Measurements from ENCODE around the gene LIPE.
A peak's percentile ranks its signal among the peaks of the same experiment; 100 is the strongest.

LIPE gene

DNA sequence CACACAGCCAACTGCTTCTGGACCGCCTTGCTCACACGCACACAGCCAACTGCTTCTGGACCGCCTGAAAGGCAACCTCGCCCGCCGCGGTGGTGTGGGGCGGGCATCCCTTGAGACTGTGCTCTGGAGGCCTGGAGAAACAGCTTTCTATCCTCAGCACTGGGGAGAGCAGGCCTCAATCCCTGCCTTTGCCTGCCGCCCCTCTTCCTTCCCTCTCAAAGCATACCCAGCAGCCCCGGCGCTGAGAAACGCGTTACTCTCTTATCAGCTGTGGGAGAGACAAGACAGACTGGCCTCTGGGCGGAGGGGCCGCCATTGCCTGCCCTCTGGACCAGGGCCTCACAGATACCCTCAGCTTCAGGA lies 2.9 kb downstream of the LIPE start:
- Histone ChIP-seq H3K36me3 (ENCODE audit: insufficient read depth, low read length) (no peaks in the 10 kb centered on the region), H3K27me3 (ENCODE audit: insufficient read depth, low read length) (no peaks in the 10 kb centered on the region), H2AFZ (ENCODE audit: low read length, unreplicated experiment) (peak overlapping the region; percentile 48), H3K4me1 (ENCODE audit: control insufficient read depth, insufficient read depth, low read length, unreplicated experiment) (peaks cover 6% of the 10 kb centered on the region), H3K79me2 (ENCODE audit: control insufficient read depth, insufficient read depth, low read length, unreplicated experiment) (no peaks in the 10 kb centered on the region), H3K27ac (ENCODE audit: low read depth, low read length) (no peak overlapping the region), H3K4me3 (ENCODE audit: low read depth, low read length) (peak overlapping the region; percentile 87)

DNA sequence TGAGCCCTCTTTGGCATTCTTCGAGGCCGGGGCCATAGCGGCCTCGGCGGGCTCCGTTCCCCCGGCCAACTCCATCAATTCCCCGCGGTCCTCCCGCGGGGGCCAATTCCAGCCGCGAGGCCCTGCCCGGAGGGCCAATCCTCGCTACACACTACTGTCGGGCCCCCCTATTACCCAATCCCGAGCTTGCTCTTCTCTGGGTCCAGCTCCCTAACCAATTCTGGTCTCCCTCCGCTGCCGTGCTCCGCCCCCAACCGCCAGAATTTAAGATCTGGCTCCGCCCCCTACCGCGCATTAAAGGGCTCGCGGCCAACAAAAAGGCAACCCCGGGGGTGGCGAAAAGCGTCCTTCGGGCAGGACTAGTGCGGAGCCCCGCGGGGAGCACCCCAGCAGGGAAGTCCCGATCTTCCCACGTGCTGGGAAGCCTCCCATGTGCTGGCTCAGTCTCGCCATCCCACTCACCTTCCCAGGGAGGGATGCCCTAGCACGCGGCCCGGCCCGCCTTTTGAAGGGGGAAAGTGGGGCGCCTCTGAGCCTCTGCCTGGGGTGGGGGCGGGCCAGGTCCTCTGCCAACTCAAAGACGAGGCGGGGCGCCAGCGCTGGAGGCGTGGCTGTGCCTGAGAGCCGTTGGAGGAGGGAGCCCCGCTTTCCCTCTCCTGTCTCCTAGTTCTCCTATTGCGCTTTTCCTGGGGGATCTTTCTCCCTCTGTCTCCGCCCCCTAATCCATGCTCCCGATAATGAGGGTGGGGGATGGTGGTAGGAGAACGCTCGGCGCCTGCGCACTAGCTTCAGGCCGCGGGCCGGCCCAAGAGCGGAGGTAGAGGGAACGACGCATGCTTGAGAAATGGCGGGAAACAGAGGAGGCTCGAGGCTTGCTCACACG lies 3.5 kb downstream of the LIPE start:
- Histone ChIP-seq H3K27me3 (ENCODE audit: insufficient read depth, low read length) (no peaks in the 10 kb centered on the region), H3K27ac (ENCODE audit: low read depth, low read length) (peak overlapping the region; percentile 52; the same call in 1 of the 2 replicates), H3K36me3 (ENCODE audit: insufficient read depth, low read length) (no peaks in the 10 kb centered on the region), H2AFZ (ENCODE audit: low read length, unreplicated experiment) (peak overlapping the region; percentile 48), H3K79me2 (ENCODE audit: control insufficient read depth, insufficient read depth, low read length, unreplicated experiment) (no peaks in the 10 kb centered on the region), H3K4me3 (ENCODE audit: low read depth, low read length) (peak overlapping the region; percentile 87), H3K4me1 (ENCODE audit: control insufficient read depth, insufficient read depth, low read length, unreplicated experiment) (peaks cover 6% of the 10 kb centered on the region)

DNA sequence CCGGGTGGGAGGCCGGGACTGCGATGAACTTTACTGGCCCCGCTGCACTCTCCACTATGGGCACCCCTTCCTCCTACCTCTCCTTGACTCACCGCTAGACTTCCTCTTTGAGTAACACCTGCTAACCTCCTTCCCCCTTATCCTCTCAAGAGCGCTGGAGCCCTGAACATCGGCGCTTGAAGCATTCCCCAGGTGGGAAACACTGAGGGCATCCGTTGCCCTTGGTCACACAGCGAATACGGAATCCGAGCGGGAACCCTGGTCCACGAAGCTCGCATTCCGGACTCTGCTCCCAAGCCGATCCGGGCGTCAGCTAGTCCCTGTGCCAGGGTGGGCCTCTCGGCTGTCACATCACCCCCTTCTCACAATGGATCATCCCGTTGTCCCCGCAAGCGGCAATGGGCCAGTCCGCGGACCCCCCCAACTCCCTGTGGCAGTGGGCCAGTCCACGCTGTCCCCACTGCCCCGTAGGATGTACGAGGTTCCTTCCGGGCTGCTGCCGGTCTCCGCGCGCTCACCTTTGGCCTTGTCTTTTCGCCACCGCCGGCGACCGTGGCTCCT lies 4.2 kb downstream of the LIPE start:
- H3K27ac ChIP-seq (ENCODE audit: low read depth, low read length), result no peak overlapping the region
- H3K79me2 ChIP-seq (ENCODE audit: control insufficient read depth, insufficient read depth, low read length, unreplicated experiment), result no peaks in the 10 kb centered on the region
- peak overlapping the region; percentile 87 for H3K4me3 ChIP-seq (ENCODE audit: low read depth, low read length)
- peak overlapping the region; percentile 21 for H2AFZ ChIP-seq (ENCODE audit: low read length, unreplicated experiment)
- H3K36me3 ChIP-seq (ENCODE audit: insufficient read depth, low read length), result no peaks in the 10 kb centered on the region
- no peaks in the 10 kb centered on the region for H3K27me3 ChIP-seq (ENCODE audit: insufficient read depth, low read length)
- peaks cover 6% of the 10 kb centered on the region for H3K4me1 ChIP-seq (ENCODE audit: control insufficient read depth, insufficient read depth, low read length, unreplicated experiment)

- no peaks in the 10 kb centered on the region for H3K36me3 ChIP-seq (ENCODE audit: insufficient read depth, low read length)
- H3K27ac ChIP-seq (ENCODE audit: low read depth, low read length), result no peak overlapping the region
- peak overlapping the region; percentile 87 for H3K4me3 ChIP-seq (ENCODE audit: low read depth, low read length)
- no peaks in the 10 kb centered on the region for H3K27me3 ChIP-seq (ENCODE audit: insufficient read depth, low read length)
- H3K79me2 ChIP-seq (ENCODE audit: control insufficient read depth, insufficient read depth, low read length, unreplicated experiment), result no peaks in the 10 kb centered on the region
- peaks cover 6% of the 10 kb centered on the region for H3K4me1 ChIP-seq (ENCODE audit: control insufficient read depth, insufficient read depth, low read length, unreplicated experiment)
- H2AFZ ChIP-seq (ENCODE audit: low read length, unreplicated experiment), result no peak overlapping the region
Observed at GRCh38 chr19:42422092-42422900, 4.9 kb downstream of the LIPE start.

- Histone ChIP-seq H3K27me3 (ENCODE audit: insufficient read depth, low read length) (no peaks in the 10 kb centered on the region), H3K4me3 (ENCODE audit: low read depth, low read length) (no peak overlapping the region; the same call in 1 of the 2 replicates), H3K27ac (ENCODE audit: low read depth, low read length) (no peak overlapping the region), H2AFZ (ENCODE audit: low read length, unreplicated experiment) (no peak overlapping the region), H3K79me2 (ENCODE audit: control insufficient read depth, insufficient read depth, low read length, unreplicated experiment) (no peaks in the 10 kb centered on the region), H3K36me3 (ENCODE audit: insufficient read depth, low read length) (no peaks in the 10 kb centered on the region), H3K4me1 (ENCODE audit: control insufficient read depth, insufficient read depth, low read length, unreplicated experiment) (peaks cover 6% of the 10 kb centered on the region)
Observed at GRCh38 chr19:42421591-42422031, 5.6 kb downstream of the LIPE start.

DNA sequence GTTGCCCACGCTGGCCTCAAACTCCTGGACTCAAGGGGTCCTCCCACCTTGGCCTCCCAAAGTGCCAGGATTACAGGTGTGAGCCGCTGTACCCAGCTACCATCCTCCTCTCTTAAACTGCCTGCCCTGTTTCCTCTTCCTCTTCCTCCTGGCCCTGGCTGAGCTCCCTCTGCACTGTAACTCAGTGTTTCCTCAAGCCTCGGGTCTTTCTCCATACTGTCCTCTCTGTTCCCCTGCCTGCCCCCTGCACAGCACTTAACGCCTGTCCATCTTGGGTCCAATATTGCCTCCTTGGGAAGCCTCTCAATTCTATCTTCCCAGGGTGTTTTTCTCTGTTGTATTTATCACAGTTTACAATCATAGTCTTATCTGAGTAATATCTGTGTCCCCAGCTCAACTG lies 6.1 kb downstream of the LIPE start:
- no peaks in the 10 kb centered on the region for H3K27me3 ChIP-seq (ENCODE audit: insufficient read depth, low read length)
- peaks cover 6% of the 10 kb centered on the region for H3K4me1 ChIP-seq (ENCODE audit: control insufficient read depth, insufficient read depth, low read length, unreplicated experiment)
- no peaks in the 10 kb centered on the region for H3K36me3 ChIP-seq (ENCODE audit: insufficient read depth, low read length)
- no peak overlapping the region for H3K27ac ChIP-seq (ENCODE audit: low read depth, low read length)
- no peak overlapping the region for H3K4me3 ChIP-seq (ENCODE audit: low read depth, low read length)
- no peak overlapping the region for H2AFZ ChIP-seq (ENCODE audit: low read length, unreplicated experiment)
- no peaks in the 10 kb centered on the region for H3K79me2 ChIP-seq (ENCODE audit: control insufficient read depth, insufficient read depth, low read length, unreplicated experiment)

- Histone ChIP-seq H3K79me2 (ENCODE audit: control insufficient read depth, insufficient read depth, low read length, unreplicated experiment) (no peaks in the 10 kb centered on the region), H3K4me3 (ENCODE audit: low read depth, low read length) (no peak overlapping the region), H2AFZ (ENCODE audit: low read length, unreplicated experiment) (no peak overlapping the region), H3K4me1 (ENCODE audit: control insufficient read depth, insufficient read depth, low read length, unreplicated experiment) (peaks cover 6% of the 10 kb centered on the region), H3K27me3 (ENCODE audit: insufficient read depth, low read length) (no peaks in the 10 kb centered on the region), H3K36me3 (ENCODE audit: insufficient read depth, low read length) (no peaks in the 10 kb centered on the region), H3K27ac (ENCODE audit: low read depth, low read length) (no peak overlapping the region)
Observed at GRCh38 chr19:42420055-42420544, 7.1 kb downstream of the LIPE start.

- Histone ChIP-seq H3K4me1 (ENCODE audit: control insufficient read depth, insufficient read depth, low read length, unreplicated experiment) (peaks cover 6% of the 10 kb centered on the region), H3K4me3 (ENCODE audit: low read depth, low read length) (no peak overlapping the region), H3K27ac (ENCODE audit: low read depth, low read length) (no peak overlapping the region), H3K36me3 (ENCODE audit: insufficient read depth, low read length) (no peaks in the 10 kb centered on the region), H2AFZ (ENCODE audit: low read length, unreplicated experiment) (no peak overlapping the region), H3K27me3 (ENCODE audit: insufficient read depth, low read length) (no peaks in the 10 kb centered on the region), H3K79me2 (ENCODE audit: control insufficient read depth, insufficient read depth, low read length, unreplicated experiment) (no peaks in the 10 kb centered on the region)
Observed at GRCh38 chr19:42419309-42419708, 7.9 kb downstream of the LIPE start.

- Histone ChIP-seq H3K27me3 (ENCODE audit: insufficient read depth, low read length) (no peaks in the 10 kb centered on the region), H3K36me3 (ENCODE audit: insufficient read depth, low read length) (no peaks in the 10 kb centered on the region), H3K79me2 (ENCODE audit: control insufficient read depth, insufficient read depth, low read length, unreplicated experiment) (no peaks in the 10 kb centered on the region), H3K27ac (ENCODE audit: low read depth, low read length) (no peak overlapping the region), H3K4me1 (ENCODE audit: control insufficient read depth, insufficient read depth, low read length, unreplicated experiment) (no peaks in the 10 kb centered on the region), H2AFZ (ENCODE audit: low read length, unreplicated experiment) (no peak overlapping the region), H3K4me3 (ENCODE audit: low read depth, low read length) (no peak overlapping the region)
Observed at GRCh38 chr19:42412661-42413076, 14.5 kb downstream of the LIPE start.

- Histone ChIP-seq H3K36me3 (ENCODE audit: insufficient read depth, low read length) (no peaks in the 10 kb centered on the region), H3K4me1 (ENCODE audit: control insufficient read depth, insufficient read depth, low read length, unreplicated experiment) (no peaks in the 10 kb centered on the region), H3K79me2 (ENCODE audit: control insufficient read depth, insufficient read depth, low read length, unreplicated experiment) (no peaks in the 10 kb centered on the region), H3K27me3 (ENCODE audit: insufficient read depth, low read length) (no peaks in the 10 kb centered on the region), H3K27ac (ENCODE audit: low read depth, low read length) (no peak overlapping the region), H2AFZ (ENCODE audit: low read length, unreplicated experiment) (no peak overlapping the region), H3K4me3 (ENCODE audit: low read depth, low read length) (no peak overlapping the region)
Observed at GRCh38 chr19:42412227-42412626, 15.0 kb downstream of the LIPE start.

Data from ACC112 (cell line).